ENCODE data around the gene DTNB.
"Not testable (repeated sequence)": the region's sequence is repeated elsewhere in the genome, so short reads cannot be mapped to it uniquely, and the experiment has no call there.

DTNB gene

GRCh38 chr2:25601711-25602332, 71.6 kb downstream of the DTNB start:
- 94% methylated on average over 8 of the region's 9 CpGs for WGBS
- H3K27ac ChIP-seq (ENCODE audit: low read depth, low read length); H3K4me3 ChIP-seq (ENCODE audit: low read length); H3K4me1 ChIP-seq (ENCODE audit: insufficient read depth, low read length); H3K9me3 ChIP-seq (ENCODE audit: insufficient read depth, low read depth, low read length); H3K27me3 ChIP-seq (ENCODE audit: insufficient read depth, low read length); H3K36me3 ChIP-seq (ENCODE audit: insufficient read depth, low read length); H3K9ac ChIP-seq (ENCODE audit: low read depth, low read length): not testable (repeated sequence)

- WGBS, result 93% methylated on average over 4 of the region's 4 CpGs
- no peaks in the 10 kb centered on the region for H3K27me3 ChIP-seq (ENCODE audit: insufficient read depth, low read length)
- no peak overlapping the region for H3K4me3 ChIP-seq (ENCODE audit: low read length)
- no peaks in the 10 kb centered on the region for H3K9me3 ChIP-seq (ENCODE audit: insufficient read depth, low read depth, low read length)
- 0 out of 2 replicates have a peak, but pooled peaks cover 5% of the 10 kb centered on the region for H3K36me3 ChIP-seq (ENCODE audit: insufficient read depth, low read length)
- no peak overlapping the region for H3K9ac ChIP-seq (ENCODE audit: low read depth, low read length)
- no peaks in the 10 kb centered on the region; the same call in 1 of the 2 replicates for H3K4me1 ChIP-seq (ENCODE audit: insufficient read depth, low read length)
- H3K27ac ChIP-seq (ENCODE audit: low read depth, low read length), result no peak overlapping the region
These were observed 74.5 kb downstream of the DTNB start for GRCh38 chr2:25598911-25599310.

GRCh38 chr2:25598332-25598731, 75.0 kb downstream of the DTNB start:
- H3K4me3 ChIP-seq (ENCODE audit: low read length), result no peak overlapping the region
- no peaks in the 10 kb centered on the region; the same call in 1 of the 2 replicates for H3K4me1 ChIP-seq (ENCODE audit: insufficient read depth, low read length)
- H3K27ac ChIP-seq (ENCODE audit: low read depth, low read length), result no peak overlapping the region
- 0 out of 2 replicates have a peak, but pooled peaks cover 5% of the 10 kb centered on the region for H3K36me3 ChIP-seq (ENCODE audit: insufficient read depth, low read length)
- 100% methylated on average over 2 of the region's 2 CpGs for WGBS
- no peak overlapping the region for H3K9ac ChIP-seq (ENCODE audit: low read depth, low read length)
- H3K27me3 ChIP-seq (ENCODE audit: insufficient read depth, low read length), result no peaks in the 10 kb centered on the region
- no peaks in the 10 kb centered on the region for H3K9me3 ChIP-seq (ENCODE audit: insufficient read depth, low read depth, low read length)

- H3K4me3 ChIP-seq (ENCODE audit: low read length), result no peak overlapping the region
- H3K27me3 ChIP-seq (ENCODE audit: insufficient read depth, low read length), result no peaks in the 10 kb centered on the region
- no peaks in the 10 kb centered on the region for H3K9me3 ChIP-seq (ENCODE audit: insufficient read depth, low read depth, low read length)
- no peak overlapping the region for H3K27ac ChIP-seq (ENCODE audit: low read depth, low read length)
- 99% methylated on average over 2 of the region's 2 CpGs for whole genome bisulfite sequencing
- no peak overlapping the region for H3K9ac ChIP-seq (ENCODE audit: low read depth, low read length)
- H3K36me3 ChIP-seq (ENCODE audit: insufficient read depth, low read length), result 0 out of 2 replicates have a peak, but pooled peaks cover 5% of the 10 kb centered on the region
- peaks cover 4% of the 10 kb centered on the region for H3K4me1 ChIP-seq (ENCODE audit: insufficient read depth, low read length)
These were observed 75.5 kb downstream of the DTNB start for GRCh38 chr2:25597881-25598280.

GRCh38 chr2:25596516-25597244, 76.7 kb downstream of the DTNB start:
- H3K27ac ChIP-seq (ENCODE audit: low read depth, low read length), result no peak overlapping the region
- H3K9ac ChIP-seq (ENCODE audit: low read depth, low read length), result no peak overlapping the region
- no peaks in the 10 kb centered on the region for H3K9me3 ChIP-seq (ENCODE audit: insufficient read depth, low read depth, low read length)
- H3K4me1 ChIP-seq (ENCODE audit: insufficient read depth, low read length), result peaks cover 8% of the 10 kb centered on the region
- no peaks in the 10 kb centered on the region for H3K27me3 ChIP-seq (ENCODE audit: insufficient read depth, low read length)
- H3K4me3 ChIP-seq (ENCODE audit: low read length), result no peak overlapping the region
- 0 out of 2 replicates have a peak, but pooled peaks cover 5% of the 10 kb centered on the region for H3K36me3 ChIP-seq (ENCODE audit: insufficient read depth, low read length)
- WGBS, result 91% methylated on average over 1 of the region's 1 CpG

GRCh38 chr2:25595393-25595792, 78.0 kb downstream of the DTNB start:
- H3K4me1 ChIP-seq (ENCODE audit: insufficient read depth, low read length), result peaks cover 8% of the 10 kb centered on the region
- 94% methylated on average over 6 of the region's 6 CpGs for WGBS

GRCh38 chr2:25594991-25595390, 78.4 kb downstream of the DTNB start:
- H3K9ac ChIP-seq (ENCODE audit: low read depth, low read length), result no peak overlapping the region

More at GRCh38 chr2:25595393-25595792, 78.0 kb downstream of the DTNB start:
- H3K9ac ChIP-seq (ENCODE audit: low read depth, low read length), result no peak overlapping the region
- H3K27me3 ChIP-seq (ENCODE audit: insufficient read depth, low read length), result no peaks in the 10 kb centered on the region
- H3K27ac ChIP-seq (ENCODE audit: low read depth, low read length), result no peak overlapping the region
- H3K9me3 ChIP-seq (ENCODE audit: insufficient read depth, low read depth, low read length), result no peaks in the 10 kb centered on the region
- H3K4me3 ChIP-seq (ENCODE audit: low read length), result no peak overlapping the region
- H3K36me3 ChIP-seq (ENCODE audit: insufficient read depth, low read length), result 0 out of 2 replicates have a peak, but pooled peaks cover 5% of the 10 kb centered on the region

GRCh38 chr2:25592766-25593292, 80.5 kb downstream of the DTNB start:
- H3K27ac ChIP-seq (ENCODE audit: low read depth, low read length), result no peak overlapping the region
- H3K27me3 ChIP-seq (ENCODE audit: insufficient read depth, low read length), result no peaks in the 10 kb centered on the region
- no peak overlapping the region for H3K9ac ChIP-seq (ENCODE audit: low read depth, low read length)
- no peak overlapping the region for H3K4me3 ChIP-seq (ENCODE audit: low read length)
- no peaks in the 10 kb centered on the region for H3K36me3 ChIP-seq (ENCODE audit: insufficient read depth, low read length)
- H3K4me1 ChIP-seq (ENCODE audit: insufficient read depth, low read length), result peaks cover 10% of the 10 kb centered on the region
- no peaks in the 10 kb centered on the region for H3K9me3 ChIP-seq (ENCODE audit: insufficient read depth, low read depth, low read length)
- 84% methylated on average over 8 of the region's 8 CpGs for WGBS

More at GRCh38 chr2:25594991-25595390, 78.4 kb downstream of the DTNB start:
- Histone ChIP-seq H3K27me3 (ENCODE audit: insufficient read depth, low read length) (no peaks in the 10 kb centered on the region), H3K4me1 (ENCODE audit: insufficient read depth, low read length) (peaks cover 8% of the 10 kb centered on the region), H3K9me3 (ENCODE audit: insufficient read depth, low read depth, low read length) (no peaks in the 10 kb centered on the region), H3K27ac (ENCODE audit: low read depth, low read length) (no peak overlapping the region), H3K36me3 (ENCODE audit: insufficient read depth, low read length) (0 out of 2 replicates have a peak, but pooled peaks cover 3% of the 10 kb centered on the region), H3K4me3 (ENCODE audit: low read length) (no peak overlapping the region)
- WGBS, result 93% methylated on average over 3 of the region's 3 CpGs

- 90% methylated on average over 15 of the region's 15 CpGs for WGBS
- peaks cover 24% of the 10 kb centered on the region for H3K4me1 ChIP-seq (ENCODE audit: insufficient read depth, low read length)
- no peaks in the 10 kb centered on the region for H3K36me3 ChIP-seq (ENCODE audit: insufficient read depth, low read length)
- H3K9me3 ChIP-seq (ENCODE audit: insufficient read depth, low read depth, low read length), result no peaks in the 10 kb centered on the region
- H3K9ac ChIP-seq (ENCODE audit: low read depth, low read length), result no peak overlapping the region
- no peak overlapping the region for H3K27ac ChIP-seq (ENCODE audit: low read depth, low read length)
- no peaks in the 10 kb centered on the region for H3K27me3 ChIP-seq (ENCODE audit: insufficient read depth, low read length)
- H3K4me3 ChIP-seq (ENCODE audit: low read length), result no peak overlapping the region
These were observed 82.4 kb downstream of the DTNB start for GRCh38 chr2:25590921-25591505.

GRCh38 chr2:25589676-25590205, 83.6 kb downstream of the DTNB start:
- no peak overlapping the region for H3K4me3 ChIP-seq (ENCODE audit: low read length)
- no peaks in the 10 kb centered on the region for H3K9me3 ChIP-seq (ENCODE audit: insufficient read depth, low read depth, low read length)
- H3K36me3 ChIP-seq (ENCODE audit: insufficient read depth, low read length), result no peaks in the 10 kb centered on the region
- H3K27ac ChIP-seq (ENCODE audit: low read depth, low read length), result no peak overlapping the region
- no peaks in the 10 kb centered on the region for H3K27me3 ChIP-seq (ENCODE audit: insufficient read depth, low read length)
- 95% methylated on average over 13 of the region's 13 CpGs for WGBS
- H3K9ac ChIP-seq (ENCODE audit: low read depth, low read length), result no peak overlapping the region
- H3K4me1 ChIP-seq (ENCODE audit: insufficient read depth, low read length), result peaks cover 31% of the 10 kb centered on the region

- no peak overlapping the region for H3K27ac ChIP-seq (ENCODE audit: low read depth, low read length)
- H3K9me3 ChIP-seq (ENCODE audit: insufficient read depth, low read depth, low read length), result no peaks in the 10 kb centered on the region
- 91% methylated on average over 4 of the region's 4 CpGs for WGBS
- no peak overlapping the region for H3K4me3 ChIP-seq (ENCODE audit: low read length)
- H3K36me3 ChIP-seq (ENCODE audit: insufficient read depth, low read length), result no peaks in the 10 kb centered on the region
- H3K27me3 ChIP-seq (ENCODE audit: insufficient read depth, low read length), result no peaks in the 10 kb centered on the region
- no peak overlapping the region for H3K9ac ChIP-seq (ENCODE audit: low read depth, low read length)
- peaks cover 31% of the 10 kb centered on the region for H3K4me1 ChIP-seq (ENCODE audit: insufficient read depth, low read length)
These were observed 84.8 kb downstream of the DTNB start for GRCh38 chr2:25588576-25588975.

Measured in HUES64 (cell line).